Activated B cell treated with CpG ODN at 0.5 μM for 24 hours (primary cell): ENCODE data around the gene RBM15. TPM values are rescaled to one million over a fixed set of nuclear protein-coding genes. Genes with fewer than 3 reads are reported as not detected.

ENCODE experiments used
- ATAC-seq: fragments of 200-7000 bp; cut with Tn5 transposase; one replicate; pipeline ENCODE4 v1.10.0; 2021; ENCODE audit warnings: low read depth, mild to moderate bottlenecking, moderate library complexity
- CTCF ChIA-PET: fragments of 350-600 bp; sonication (Branson Sonifier 250); formaldehyde crosslinking; loops from one replicate; lab custom pipeline; 2021; ENCODE audit warnings: antibody characterized with exemption; lab: Charles Lee
- POLR2A ChIA-PET: fragments of 350-600 bp; sonication (Branson Sonifier 250); formaldehyde crosslinking; loops from one replicate; lab custom pipeline; 2021; ENCODE audit warnings: antibody characterized with exemption; lab: Charles Lee
- DNase-seq: peaks from one replicate; pipeline ENCODE4 v3.0.0; 2022
- H3K27ac Mint-ChIP-seq: one replicate; pipeline ENCODE4 v1.8.0; 2020; ENCODE audit warnings: mixed read lengths
- H3K27me3 Mint-ChIP-seq: one replicate; pipeline ENCODE4 v1.8.0; 2021; ENCODE audit warnings: mixed read lengths
- H3K36me3 Mint-ChIP-seq: one replicate; pipeline ENCODE4 v1.8.0; 2021; ENCODE audit warnings: low read depth, mixed read lengths
- H3K4me1 Mint-ChIP-seq: one replicate; pipeline ENCODE4 v1.8.0; 2021; ENCODE audit warnings: mixed read lengths
- H3K4me3 Mint-ChIP-seq: one replicate; pipeline ENCODE4 v1.8.0; 2020; ENCODE audit warnings: mild to moderate bottlenecking, mixed read lengths
- H3K9me3 Mint-ChIP-seq: one replicate; pipeline ENCODE4 v1.8.0; 2020; ENCODE audit warnings: mixed read lengths
- CTCF ChIP-seq: fragments of 200-600 bp; IDR thresholded peaks from one replicate; pipeline ENCODE4 v1.8.0; 2022; ENCODE audit warnings: antibody characterized with exemption, mild to moderate bottlenecking
- intact Hi-C: fragments of 100-400 bp; cut with micrococcal nuclease; formaldehyde crosslinking; loops from one replicate; pipeline ENCODE4 v1.15.1; 2024
- total RNA-seq: library from RNA; stranded (reverse); gene quantifications from 2 replicates; pipeline ENCODE4 v1.2.3, GENCODE V29; 2022

Gene RBM15
- total RNA-seq, 1 donor from 2014 or later, result 61.1 TPM

DNA sequence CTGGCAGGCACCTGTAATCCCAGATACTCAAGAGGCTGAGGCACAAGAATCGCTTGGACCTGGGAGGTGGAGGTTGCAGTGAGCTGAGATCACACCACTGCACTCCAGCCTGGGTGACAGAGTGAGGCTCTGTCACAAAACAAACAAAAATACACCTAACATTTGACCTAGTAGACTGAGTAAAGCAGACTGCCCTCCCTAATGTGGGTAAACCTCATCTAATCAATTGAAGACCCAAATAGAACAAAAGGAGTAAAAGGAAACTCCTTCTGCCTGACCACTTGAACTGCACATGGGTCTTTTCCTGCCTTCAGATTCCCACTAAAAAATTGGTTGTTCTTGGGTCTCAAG lies 19.0 kb upstream of the RBM15 start:
- Mint-ChIP-seq H3K4me1 (no peaks in the 10 kb centered on the region), H3K4me3 (no peak overlapping the region), H3K36me3 (no peaks in the 10 kb centered on the region), H3K27ac (no peak overlapping the region), H3K27me3 (no peaks in the 10 kb centered on the region), H3K9me3 (no peaks in the 10 kb centered on the region)
- intact Hi-C loops, result no loop called here
- ChIA-PET CTCF (no interaction called here), POLR2A (interaction anchor here (0.6 to 1.2 kb wide), 2 partner anchors 18 to 60 kb away, joined by 3 to 5 read pairs; partner anchors contain the start of gene RBM15)
- DNase-seq, result no peak
- no peak for ATAC-seq
- TF ChIP-seq CTCF, result no peak

DNA sequence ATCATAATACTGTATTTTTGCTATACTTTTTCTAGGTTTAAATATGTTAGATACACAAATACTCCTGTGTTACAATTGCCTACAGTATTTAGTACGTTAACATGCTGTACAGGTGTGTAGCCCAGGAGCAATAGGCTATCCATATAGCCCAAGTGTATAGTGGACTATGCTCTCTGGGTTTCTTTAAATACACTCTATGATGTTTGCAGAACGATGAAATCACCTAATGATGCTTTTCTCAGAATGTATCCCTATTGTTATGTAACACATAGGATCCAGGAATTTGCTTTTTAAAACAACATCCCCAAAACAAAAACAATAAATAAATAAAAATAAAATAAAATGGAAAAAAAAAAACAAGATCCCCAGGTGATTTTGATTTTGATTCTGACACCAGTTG lies 18.1 kb upstream of the RBM15 start:
- CTCF ChIA-PET, result interaction anchor here (0.9 to 1.8 kb wide), 3 partner anchors 113 to 139 kb away, joined by 3 to 4 read pairs (median 4); no protein-coding TSS in a partner anchor
- Mint-ChIP-seq H3K36me3 (no peaks in the 10 kb centered on the region), H3K9me3 (no peaks in the 10 kb centered on the region), H3K4me3 (no peak overlapping the region), H3K27me3 (no peaks in the 10 kb centered on the region), H3K4me1 (no peaks in the 10 kb centered on the region), H3K27ac (no peak overlapping the region)
- DNase-seq (no peak), ATAC-seq (no peak)
- intact Hi-C loops, result no loop called here
- no peak for TF ChIP-seq CTCF
- POLR2A ChIA-PET, result interaction anchor here (0.6 to 1.2 kb wide), 2 partner anchors 17 to 134 kb away, joined by 3 read pairs; partner anchors contain the start of gene RBM15

DNA sequence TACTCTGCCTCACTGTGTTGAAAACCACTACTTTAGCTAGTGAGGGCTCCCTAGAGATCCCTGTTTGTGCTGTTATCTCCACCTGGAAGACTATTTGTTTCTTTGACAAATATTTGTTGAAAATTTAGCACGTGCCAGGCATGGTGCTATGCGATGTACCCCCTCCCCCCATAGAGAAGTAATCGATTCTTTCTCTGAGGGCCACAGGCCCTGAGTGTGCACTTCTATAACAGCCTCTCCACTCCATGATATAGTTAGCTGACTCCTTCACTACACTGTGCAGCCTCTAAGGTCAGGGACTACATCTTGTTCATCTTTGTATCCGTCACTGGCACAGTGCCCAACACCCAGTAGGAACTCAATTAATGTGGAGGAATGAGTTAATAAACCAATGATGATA lies 17.3 kb upstream of the RBM15 start:
- no peak for TF ChIP-seq CTCF
- Mint-ChIP-seq H3K9me3 (no peaks in the 10 kb centered on the region), H3K4me1 (no peaks in the 10 kb centered on the region), H3K27ac (no peak overlapping the region), H3K36me3 (no peaks in the 10 kb centered on the region), H3K4me3 (no peak overlapping the region), H3K27me3 (no peaks in the 10 kb centered on the region)
- ChIA-PET CTCF (interaction anchor here (0.9 to 1.8 kb wide), 3 partner anchors 114 to 138 kb away, joined by 3 to 4 read pairs (median 4); no protein-coding TSS in a partner anchor), POLR2A (no interaction called here)
- intact Hi-C loops, result no loop called here
- no peak for DNase-seq
- no peak for ATAC-seq

- no peaks in the 10 kb centered on the region for H3K27me3 Mint-ChIP-seq
- intact Hi-C loops, result no loop called here
- no peaks in the 10 kb centered on the region for H3K36me3 Mint-ChIP-seq
- H3K27ac Mint-ChIP-seq, result no peak overlapping the region
- DNase-seq (no peak), ATAC-seq (no peak)
- POLR2A ChIA-PET, result no interaction called here
- TF ChIP-seq CTCF, result no peak
- H3K4me1 Mint-ChIP-seq, result no peaks in the 10 kb centered on the region
- CTCF ChIA-PET, result no interaction called here
- no peak overlapping the region for H3K4me3 Mint-ChIP-seq
- H3K9me3 Mint-ChIP-seq, result no peaks in the 10 kb centered on the region
Measured at GRCh38 chr1:110324667-110325066, 14.5 kb upstream of the RBM15 start.

GRCh38 chr1:110326826-110327225 lies 12.4 kb upstream of the RBM15 start:
- DNase-seq, result no peak
- intact Hi-C loops, result no loop called here
- TF ChIP-seq CTCF, result no peak
- no peaks in the 10 kb centered on the region for H3K36me3 Mint-ChIP-seq
- H3K4me1 Mint-ChIP-seq, result no peaks in the 10 kb centered on the region
- no peaks in the 10 kb centered on the region for H3K9me3 Mint-ChIP-seq
- CTCF ChIA-PET, result interaction anchor here (1.2 kb wide), 1 partner anchor 124 kb away, joined by 4 read pairs; no protein-coding TSS in a partner anchor
- no peak for ATAC-seq
- no peak overlapping the region for H3K27ac Mint-ChIP-seq
- POLR2A ChIA-PET, result no interaction called here
- no peaks in the 10 kb centered on the region for H3K27me3 Mint-ChIP-seq
- no peak overlapping the region for H3K4me3 Mint-ChIP-seq
